ENCODE data around the gene CORO1C. TPM values are rescaled to one million over a fixed set of nuclear protein-coding genes. Genes with fewer than 3 reads are reported as not detected.

Gene CORO1C
- total and polyA plus RNA-seq, 4 experiments from 2014 or later: 8.0 to 12.6 (median 11.1) TPM

DNA sequence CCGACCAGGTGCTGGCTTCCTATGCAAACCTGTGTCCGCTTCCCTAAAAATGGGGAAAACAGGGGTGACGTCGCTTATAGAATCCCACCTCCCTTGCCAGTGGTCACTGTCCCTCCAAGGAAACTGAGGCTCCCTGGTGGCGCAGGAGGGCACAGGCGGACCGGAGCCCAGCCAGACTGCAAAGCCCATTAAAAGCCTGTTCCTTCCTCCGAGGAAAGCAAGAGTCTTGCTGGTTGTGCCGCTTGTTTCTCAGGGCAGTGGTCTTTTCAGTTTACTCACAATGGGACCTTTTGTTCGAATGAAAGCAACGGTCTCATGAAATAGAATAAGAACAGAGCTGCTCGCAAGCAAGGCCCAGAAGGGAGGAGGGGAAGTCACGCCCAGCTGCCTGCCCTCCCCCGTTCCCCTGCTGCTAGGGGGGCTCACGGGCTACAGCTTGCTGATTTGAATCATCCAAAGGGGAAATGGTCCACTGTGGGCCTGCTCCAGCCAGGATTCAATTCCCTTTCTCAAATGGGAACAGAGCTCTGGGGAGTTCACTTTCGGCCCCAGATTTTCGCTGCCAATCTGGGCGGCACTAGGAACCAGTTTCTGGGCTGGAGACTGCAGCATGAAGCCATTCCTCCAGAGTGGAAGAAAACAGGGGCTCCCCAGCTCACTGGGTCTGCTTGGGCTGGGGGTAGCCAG, 93.0 kb downstream of the CORO1C start:
- peaks cover 0 to 8% of the 10 kb centered on the region in 2 donors for H3K36me3 Mint-ChIP-seq
- no peak overlapping the region for H3K4me3 Mint-ChIP-seq

GRCh38 chr12:108637222-108637971, 93.9 kb downstream of the CORO1C start:
- Histone ChIP-seq H3K27me3 (ENCODE audit: insufficient read depth, low read length) (no peaks in the 10 kb centered on the region), H3K27ac (ENCODE audit: low read depth, low read length) (no peak overlapping the region), H3K4me3 (ENCODE audit: low read length in 2 of 2) (no peak overlapping the region), H3K9me3 (ENCODE audit: control insufficient read depth in 1 of 2, low read length in 2 of 2) (no peaks in the 10 kb centered on the region), H3K36me3 (ENCODE audit: insufficient read depth, low read length) (no peaks in the 10 kb centered on the region), H3K4me1 (ENCODE audit: insufficient read depth, low read length) (peaks cover 36% of the 10 kb centered on the region)
- H3K27ac Mint-ChIP-seq: peak overlapping the region in 3 of 7 donors; percentile 43 to 99 (median 55)
- peaks cover 21 to 53% (median 37%) of the 10 kb centered on the region in 4 donors for H3K4me1 Mint-ChIP-seq
- H3K4me3 Mint-ChIP-seq: peak overlapping the region in 1 of 8 donors; percentile 35
- intact Hi-C loops (cut with micrococcal nuclease): loop anchor here (10.0 kb wide), 1 partner anchor 457 kb away; the partner anchor contains the start of genes ALKBH2 and UNG
- ChIA-PET CTCF (ENCODE audit: partially characterized antibody) (interaction anchor here (0.8 to 17.5 kb wide), 6 partner anchors 9 to 166 kb away, joined by 3 to 463 read pairs (median 16); no protein-coding TSS in a partner anchor), POLR2A (ENCODE audit: partially characterized antibody) (interaction anchor here (0.9 to 10.9 kb wide), 3 partner anchors 20 to 220 kb away, joined by 4 to 245 read pairs (median 15); partner anchors contain the start of genes ISCU, SART3 and SSH1)
- H3K9me3 Mint-ChIP-seq: no peaks in the 10 kb centered on the region
- H3K36me3 Mint-ChIP-seq: peaks cover 0 to 14% of the 10 kb centered on the region in 2 donors
- no peaks in the 10 kb centered on the region for H3K27me3 Mint-ChIP-seq
- no peak for DNase-seq

More for the DNA sequence above, 93.0 kb downstream of the CORO1C start:
- Histone ChIP-seq H3K9me3 (ENCODE audit: control insufficient read depth in 1 of 2, low read length in 2 of 2) (no peaks in the 10 kb centered on the region), H3K27ac (ENCODE audit: low read depth, low read length) (no peak overlapping the region), H3K4me1 (ENCODE audit: insufficient read depth, low read length) (peaks cover 36% of the 10 kb centered on the region), H3K27me3 (ENCODE audit: insufficient read depth, low read length) (no peaks in the 10 kb centered on the region), H3K36me3 (ENCODE audit: insufficient read depth, low read length) (no peaks in the 10 kb centered on the region), H3K4me3 (ENCODE audit: low read length in 2 of 2) (no peak overlapping the region)
- intact Hi-C loops (cut with micrococcal nuclease): loop anchor here (10.0 kb wide), 1 partner anchor 457 kb away; the partner anchor contains the start of genes ALKBH2 and UNG
- Mint-ChIP-seq H3K4me1 (peaks cover 21 to 53% (median 34%) of the 10 kb centered on the region in 4 donors), H3K27me3 (no peaks in the 10 kb centered on the region), H3K27ac (no peak overlapping the region), H3K9me3 (no peaks in the 10 kb centered on the region)
- POLR2A ChIA-PET (ENCODE audit: partially characterized antibody): interaction anchor here (1.0 to 10.9 kb wide), 3 partner anchors 12 to 72 kb away, joined by 4 to 245 read pairs (median 15); partner anchors contain the start of genes ISCU and SART3
- CTCF ChIA-PET (ENCODE audit: partially characterized antibody): interaction anchor here (1.3 to 17.5 kb wide), 3 partner anchors 8 to 25 kb away, joined by 4 to 463 read pairs (median 82); no protein-coding TSS in a partner anchor
- no peak for DNase-seq

GRCh38 chr12:108635997-108636808, 95.1 kb downstream of the CORO1C start:
- H3K36me3 ChIP-seq (ENCODE audit: insufficient read depth, low read length): no peaks in the 10 kb centered on the region
- ChIA-PET CTCF (ENCODE audit: partially characterized antibody) (interaction anchor here (0.8 to 17.5 kb wide), 12 partner anchors 8 to 168 kb away, joined by 3 to 463 read pairs (median 10); partner anchors contain the start of gene ISCU), POLR2A (ENCODE audit: partially characterized antibody) (interaction anchor here (0.6 to 11.1 kb wide), 12 partner anchors 9 to 222 kb away, joined by 3 to 310 read pairs (median 6); partner anchors contain the start of genes CORO1C, ISCU, SART3 and SSH1)
- no peak for DNase-seq
- H3K4me1 ChIP-seq (ENCODE audit: insufficient read depth, low read length): peaks cover 40% of the 10 kb centered on the region
- Mint-ChIP-seq H3K27ac (peak overlapping the region; percentile 99 to 100 (median 100)), H3K27me3 (no peaks in the 10 kb centered on the region), H3K4me3 (peak overlapping the region; percentile 94 to 100 (median 99)), H3K36me3 (peaks cover 8 to 20% of the 10 kb centered on the region in 2 donors), H3K9me3 (peaks cover 0 to 4% (median 0%) of the 10 kb centered on the region in 8 donors), H3K4me1 (peaks cover 25 to 59% (median 42%) of the 10 kb centered on the region in 4 donors)
- no peaks in the 10 kb centered on the region for H3K9me3 ChIP-seq (ENCODE audit: control insufficient read depth in 1 of 2, low read length in 2 of 2)
- H3K27me3 ChIP-seq (ENCODE audit: insufficient read depth, low read length): no peaks in the 10 kb centered on the region
- H3K27ac ChIP-seq (ENCODE audit: low read depth, low read length): peak overlapping the region; percentile 92
- H3K4me3 ChIP-seq (ENCODE audit: low read length in 2 of 2): peak overlapping the region in 1 of 2 donors; percentile 92
- intact Hi-C loops (cut with micrococcal nuclease): loop anchor here (10.0 kb wide), 1 partner anchor 459 kb away; the partner anchor contains the start of genes ALKBH2 and UNG

- Histone ChIP-seq H3K4me1 (ENCODE audit: insufficient read depth, low read length) (peaks cover 48% of the 10 kb centered on the region), H3K27me3 (ENCODE audit: insufficient read depth, low read length) (no peaks in the 10 kb centered on the region), H3K36me3 (ENCODE audit: insufficient read depth, low read length) (peaks cover 5% of the 10 kb centered on the region), H3K4me3 (ENCODE audit: low read length in 2 of 2) (peak overlapping the region; percentile 5 to 92), H3K27ac (ENCODE audit: low read depth, low read length) (peak overlapping the region; percentile 92), H3K9me3 (ENCODE audit: control insufficient read depth in 1 of 2, low read length in 2 of 2) (no peaks in the 10 kb centered on the region)
- ChIA-PET POLR2A (ENCODE audit: partially characterized antibody) (interaction anchor here (0.6 to 11.1 kb wide), 14 partner anchors 9 to 842 kb away, joined by 3 to 310 read pairs (median 6); partner anchors contain the start of genes CORO1C, ISCU, KCTD10 and SART3), CTCF (ENCODE audit: partially characterized antibody) (interaction anchor here (0.9 to 17.5 kb wide), 11 partner anchors 9 to 168 kb away, joined by 4 to 463 read pairs (median 11); partner anchors contain the start of gene ISCU)
- peaks cover 13 to 25% of the 10 kb centered on the region in 2 donors for H3K36me3 Mint-ChIP-seq
- H3K4me3 Mint-ChIP-seq: peak overlapping the region; percentile 94 to 100 (median 99)
- intact Hi-C loops (cut with micrococcal nuclease): loop anchor here (10.0 kb wide), 1 partner anchor 459 kb away; the partner anchor contains the start of genes ALKBH2 and UNG
- DNase-seq: peak; percentile 56 to 82 (median 58)
- H3K4me1 Mint-ChIP-seq: peaks cover 30 to 67% (median 42%) of the 10 kb centered on the region in 4 donors
- H3K9me3 Mint-ChIP-seq: peaks cover 0 to 4% (median 0%) of the 10 kb centered on the region in 8 donors
- no peaks in the 10 kb centered on the region for H3K27me3 Mint-ChIP-seq
- peak overlapping the region; percentile 99 to 100 (median 100) for H3K27ac Mint-ChIP-seq
Measured at GRCh38 chr12:108635201-108635996, 95.9 kb downstream of the CORO1C start.

DNA sequence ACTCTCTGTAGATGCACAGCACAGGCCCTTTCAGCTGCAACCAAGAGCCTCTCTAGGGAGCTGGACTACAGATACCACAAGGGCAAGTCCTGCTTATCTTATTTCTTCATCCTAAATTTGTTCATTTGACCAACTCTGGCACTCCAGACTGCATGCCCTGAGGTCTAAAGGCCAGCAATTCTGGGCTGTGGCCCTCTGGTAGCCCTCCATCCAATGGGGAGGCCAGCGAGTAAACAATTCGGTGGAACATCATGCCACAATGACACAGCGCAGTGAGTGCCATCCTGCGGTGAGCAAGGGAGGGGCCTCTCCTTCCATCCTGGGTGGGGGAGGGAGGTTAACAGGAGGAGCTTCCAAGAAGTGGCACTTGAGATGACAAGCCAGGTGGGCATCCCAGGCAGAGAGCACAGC, 97.0 kb downstream of the CORO1C start:
- Mint-ChIP-seq H3K4me3 (peak overlapping the region; percentile 94 to 100 (median 99)), H3K27me3 (no peaks in the 10 kb centered on the region), H3K27ac (peak overlapping the region; percentile 99 to 100 (median 100)), H3K9me3 (peaks cover 0 to 4% (median 0%) of the 10 kb centered on the region in 8 donors), H3K36me3 (peaks cover 20 to 32% of the 10 kb centered on the region in 2 donors), H3K4me1 (peaks cover 37 to 77% (median 50%) of the 10 kb centered on the region in 4 donors)
- H3K4me1 ChIP-seq (ENCODE audit: insufficient read depth, low read length): peaks cover 58% of the 10 kb centered on the region
- ChIA-PET CTCF (ENCODE audit: partially characterized antibody) (interaction anchor here (1.9 to 17.5 kb wide), 9 partner anchors 12 to 169 kb away, joined by 5 to 463 read pairs (median 27); no protein-coding TSS in a partner anchor), POLR2A (ENCODE audit: partially characterized antibody) (interaction anchor here (0.8 to 11.1 kb wide), 16 partner anchors 8 to 843 kb away, joined by 3 to 310 read pairs (median 7); partner anchors contain the start of genes ISCU, KCTD10, SART3 and SSH1)
- H3K9me3 ChIP-seq (ENCODE audit: control insufficient read depth in 1 of 2, low read length in 2 of 2): no peaks in the 10 kb centered on the region
- peak overlapping the region; percentile 92 for H3K27ac ChIP-seq (ENCODE audit: low read depth, low read length)
- peaks cover 5% of the 10 kb centered on the region for H3K36me3 ChIP-seq (ENCODE audit: insufficient read depth, low read length)
- H3K27me3 ChIP-seq (ENCODE audit: insufficient read depth, low read length): no peaks in the 10 kb centered on the region
- peak overlapping the region; percentile 26 to 92 for H3K4me3 ChIP-seq (ENCODE audit: low read length in 2 of 2)
- intact Hi-C loops (cut with micrococcal nuclease): loop anchor here (10.0 kb wide), 1 partner anchor 460 kb away; the partner anchor contains the start of genes ALKBH2 and UNG
- DNase-seq: peak; percentile 39 to 73 (median 51)
